Measurements from ENCODE around the gene NBEA. TPM values are rescaled to one million over a fixed set of nuclear protein-coding genes. Genes with fewer than 3 reads are reported as not detected.

Gene NBEA
- total RNA-seq, 1 donor from 2014 or later, result 6.1 TPM

GRCh38 chr13:35631666-35632065 lies 689.6 kb downstream of the NBEA start:
- no peak for TF ChIP-seq CTCF (IDR thresholded peaks at IDR 0.05; ENCODE audit: insufficient read depth, low read length, poor library complexity, severe bottlenecking)
- H3K36me3 ChIP-seq (ENCODE audit: control insufficient read depth, insufficient read depth, low read length), result no peaks in the 10 kb centered on the region
- H3K27me3 ChIP-seq (ENCODE audit: control insufficient read depth, insufficient read depth, low read length), result no peaks in the 10 kb centered on the region
- H3K4me3 ChIP-seq (ENCODE audit: low read depth, low read length), result no peak overlapping the region
- DNase-seq (ENCODE audit: low read depth), result no peak

- Histone ChIP-seq H3K27me3 (ENCODE audit: control insufficient read depth, insufficient read depth, low read length) (no peaks in the 10 kb centered on the region), H3K36me3 (ENCODE audit: control insufficient read depth, insufficient read depth, low read length) (no peaks in the 10 kb centered on the region), H3K4me3 (ENCODE audit: low read depth, low read length) (no peak overlapping the region)
- DNase-seq (ENCODE audit: low read depth), result no peak
- TF ChIP-seq CTCF (IDR thresholded peaks at IDR 0.05; ENCODE audit: insufficient read depth, low read length, poor library complexity, severe bottlenecking), result no peak
Observed at GRCh38 chr13:35643625-35644024, 701.6 kb downstream of the NBEA start.

GRCh38 chr13:35646056-35646774 lies 704.1 kb downstream of the NBEA start:
- Histone ChIP-seq H3K4me3 (ENCODE audit: low read depth, low read length) (no peak overlapping the region), H3K27me3 (ENCODE audit: control insufficient read depth, insufficient read depth, low read length) (no peaks in the 10 kb centered on the region), H3K36me3 (ENCODE audit: control insufficient read depth, insufficient read depth, low read length) (no peaks in the 10 kb centered on the region)
- no peak for DNase-seq (ENCODE audit: low read depth)
- TF ChIP-seq CTCF (IDR thresholded peaks at IDR 0.05; ENCODE audit: insufficient read depth, low read length, poor library complexity, severe bottlenecking), result no peak

- Histone ChIP-seq H3K4me3 (ENCODE audit: low read depth, low read length) (no peak overlapping the region), H3K27me3 (ENCODE audit: control insufficient read depth, insufficient read depth, low read length) (no peaks in the 10 kb centered on the region), H3K36me3 (ENCODE audit: control insufficient read depth, insufficient read depth, low read length) (no peaks in the 10 kb centered on the region)
- no peak for TF ChIP-seq CTCF (IDR thresholded peaks at IDR 0.05; ENCODE audit: insufficient read depth, low read length, poor library complexity, severe bottlenecking)
- no peak for DNase-seq (ENCODE audit: low read depth)
Observed at GRCh38 chr13:35648201-35648600, 706.1 kb downstream of the NBEA start.

GRCh38 chr13:35649162-35649561 lies 707.1 kb downstream of the NBEA start:
- no peak for TF ChIP-seq CTCF (IDR thresholded peaks at IDR 0.05; ENCODE audit: insufficient read depth, low read length, poor library complexity, severe bottlenecking)
- no peak for DNase-seq (ENCODE audit: low read depth)
- no peak overlapping the region for H3K4me3 ChIP-seq (ENCODE audit: low read depth, low read length)
- no peaks in the 10 kb centered on the region for H3K27me3 ChIP-seq (ENCODE audit: control insufficient read depth, insufficient read depth, low read length)
- no peaks in the 10 kb centered on the region for H3K36me3 ChIP-seq (ENCODE audit: control insufficient read depth, insufficient read depth, low read length)

- Histone ChIP-seq H3K36me3 (ENCODE audit: control insufficient read depth, insufficient read depth, low read length) (no peaks in the 10 kb centered on the region), H3K27me3 (ENCODE audit: control insufficient read depth, insufficient read depth, low read length) (no peaks in the 10 kb centered on the region), H3K4me3 (ENCODE audit: low read depth, low read length) (no peak overlapping the region)
- TF ChIP-seq CTCF (IDR thresholded peaks at IDR 0.05; ENCODE audit: insufficient read depth, low read length, poor library complexity, severe bottlenecking), result no peak
- no peak for DNase-seq (ENCODE audit: low read depth)
Observed at GRCh38 chr13:35659796-35660195, 717.7 kb downstream of the NBEA start.

Data from kidney epithelial cell (primary cell).